PC-3 (cell line): ENCODE data around the gene ZBTB7A. TPM values are rescaled to one million over a fixed set of nuclear protein-coding genes. Genes with fewer than 3 reads are reported as not detected.

ENCODE experiments used
- ATAC-seq: fragments of 200-7000 bp; cut with Tn5 transposase; 2 replicates; pipeline ENCODE4 v1.9.1; 2020; ENCODE audit warnings: mild to moderate bottlenecking, moderate library complexity
- BruUV-seq: library from RNA; stranded (reverse); fragments of 400-500 nt; replicated peaks from 2 replicates; lab custom pipeline; 2021; lab: Mats Ljungman, UMichigan
- CTCF ChIA-PET: fragments of 300-600 bp; sonication (Branson Sonifier 250); formaldehyde crosslinking; loops from one replicate; lab custom pipeline; 2022; ENCODE audit warnings: antibody characterized with exemption; lab: Charles Lee
- POLR2A ChIA-PET: fragments of 300-600 bp; sonication (Branson Sonifier 250); formaldehyde crosslinking; loops from one replicate; lab custom pipeline; 2022; ENCODE audit warnings: antibody characterized with exemption; ENCODE audit not compliant: unreplicated experiment; lab: Charles Lee
- DNase-seq: peaks from one replicate; pipeline ENCODE4 v3.0.0-alpha.2; 2015
- H2AFZ ChIP-seq: fragments of 300-600 bp; sonication (generic); 2 replicates; pipeline ENCODE4 v1.6.0; 2016; ENCODE audit warnings: antibody characterized with exemption, low read length
- H3F3A ChIP-seq: fragments of 300-600 bp; sonication (generic); one replicate; pipeline ENCODE4 v1.6.0; 2017; ENCODE audit warnings: antibody characterized with exemption, low read length, control low read depth, mild to moderate bottlenecking; ENCODE audit not compliant: unreplicated experiment
- H3K27ac ChIP-seq: fragments of 300-600 bp; sonication (generic); 2 replicates; pipeline ENCODE4 v1.5.1; 2016; ENCODE audit warnings: mild to moderate bottlenecking, low read length
- H3K27me3 ChIP-seq: fragments of 300-600 bp; sonication (generic); 2 replicates; pipeline ENCODE4 v1.6.1; 2016; ENCODE audit warnings: low read length, mixed read lengths
- H3K36me3 ChIP-seq: fragments of 300-600 bp; sonication (generic); 2 replicates; pipeline ENCODE4 v1.6.1; 2016; ENCODE audit warnings: low read depth, mixed run types, low read length, mixed read lengths
- H3K4me1 ChIP-seq: fragments of 300-600 bp; sonication (generic); 2 replicates; pipeline ENCODE4 v1.5.1; 2016; ENCODE audit warnings: low read length; ENCODE audit not compliant: insufficient read depth
- H3K4me2 ChIP-seq: fragments of 300-600 bp; sonication (generic); 2 replicates; pipeline ENCODE4 v1.6.0; 2016; ENCODE audit warnings: low read length
- H3K4me3 ChIP-seq: fragments of 300-600 bp; sonication (generic); 2 replicates; pipeline ENCODE4 v1.5.1; 2016; ENCODE audit warnings: mild to moderate bottlenecking, low read length, mixed read lengths
- H3K79me2 ChIP-seq: fragments of 300-600 bp; sonication (generic); 2 replicates; pipeline ENCODE4 v1.6.1; 2017; ENCODE audit warnings: low read length, mixed read lengths
- H3K9ac ChIP-seq: fragments of 300-600 bp; sonication (generic); 2 replicates; pipeline ENCODE4 v1.6.0; 2016; ENCODE audit warnings: mild to moderate bottlenecking, low read length
- H3K9me2 ChIP-seq: fragments of 300-600 bp; sonication (generic); replicated peaks from 2 replicates; pipeline ENCODE4 v1.6.1; 2016; ENCODE audit warnings: mixed run types, low read length, mixed read lengths
- H3K9me3 ChIP-seq: fragments of 300-600 bp; sonication (generic); 2 replicates; pipeline ENCODE4 v1.6.1; 2016; ENCODE audit warnings: low read length, mixed read lengths
- H4K20me1 ChIP-seq: fragments of 300-600 bp; sonication (generic); 2 replicates; pipeline ENCODE4 v1.6.1; 2016; ENCODE audit warnings: low read length, mixed read lengths
- CTCF ChIP-seq: fragments of 300-600 bp; sonication (generic); conservative IDR thresholded peaks from 2 replicates; pipeline ENCODE4 v1.5.1; 2017; ENCODE audit warnings: antibody characterized with exemption, low read depth, mild to moderate bottlenecking, low read length
- EZH2 ChIP-seq: fragments of 300-600 bp; sonication (generic); IDR thresholded peaks from one replicate; pipeline ENCODE4 v1.6.1; 2017; ENCODE audit warnings: antibody characterized with exemption, mild to moderate bottlenecking, low read length; ENCODE audit not compliant: unreplicated experiment
- EZH2phosphoT487 ChIP-seq: fragments of 300-600 bp; sonication (generic); IDR thresholded peaks from 2 replicates; pipeline ENCODE4 v1.6.1; 2018; ENCODE audit warnings: mild to moderate bottlenecking, antibody characterized with exemption, low read length, borderline replicate concordance
- intact Hi-C: fragments of 100-400 bp; cut with micrococcal nuclease; formaldehyde crosslinking; loops from 2 replicates; pipeline ENCODE4 v1.9.0; 2023
- total RNA-seq: library from RNA; depleted of rRNA; stranded (reverse); fragments of >200 nt; gene quantifications from 2 replicates; pipeline ENCODE4 v1.2.3, GENCODE V29; 2014

Gene ZBTB7A
- total RNA-seq, 1 experiment from 2014 or later, result 16.7 TPM

GRCh38 chr19:4023600-4024398, 42.9 kb downstream of the ZBTB7A start:
- Histone ChIP-seq H3K9me3 (no peaks in the 10 kb centered on the region), H3K79me2 (peaks cover 12% of the 10 kb centered on the region; the same call in 1 of the 2 replicates), H3K4me3 (no peak overlapping the region), H3K4me2 (no peak overlapping the region), H3K9me2 (no peaks in the 10 kb centered on the region), H2AFZ (no peak overlapping the region), H3K9ac (no peak overlapping the region), H3K27me3 (no peaks in the 10 kb centered on the region), H3K4me1 (no peaks in the 10 kb centered on the region), H3F3A (no peaks in the 10 kb centered on the region), H4K20me1 (no peaks in the 10 kb centered on the region), H3K36me3 (no peaks in the 10 kb centered on the region), H3K27ac (no peak overlapping the region)
- no TSS peak for BruUV-seq
- DNase-seq, result no peak
- CTCF ChIA-PET, result no interaction called here
- intact Hi-C loops, result no loop called here
- POLR2A ChIA-PET, result no interaction called here
- no peak for ATAC-seq
- no peak for TF ChIP-seq CTCF
- TF ChIP-seq EZH2, result no peak
- TF ChIP-seq EZH2phosphoT487, result no peak

GRCh38 chr19:4019578-4019977, 47.1 kb downstream of the ZBTB7A start:
- POLR2A ChIA-PET, result no interaction called here
- H3K27ac ChIP-seq, result no peak overlapping the region
- H3K4me2 ChIP-seq, result no peak overlapping the region
- no peaks in the 10 kb centered on the region for H3K9me2 ChIP-seq
- no peaks in the 10 kb centered on the region for H3K27me3 ChIP-seq
- BruUV-seq, result no TSS peak
- CTCF ChIA-PET, result no interaction called here
- intact Hi-C loops, result no loop called here
- TF ChIP-seq EZH2 (no peak), EZH2phosphoT487 (no peak), CTCF (no peak)
- no peak overlapping the region for H2AFZ ChIP-seq
- H3K79me2 ChIP-seq, result peaks cover 22% of the 10 kb centered on the region
- no peak overlapping the region for H3K9ac ChIP-seq
- no peaks in the 10 kb centered on the region for H3K36me3 ChIP-seq
- H4K20me1 ChIP-seq, result no peaks in the 10 kb centered on the region
- no peaks in the 10 kb centered on the region for H3K9me3 ChIP-seq
- no peak for DNase-seq
- H3K4me1 ChIP-seq, result no peaks in the 10 kb centered on the region
- H3K4me3 ChIP-seq, result no peak overlapping the region
- no peaks in the 10 kb centered on the region for H3F3A ChIP-seq
- no peak for ATAC-seq

- no peak overlapping the region for H3K4me2 ChIP-seq
- H3K36me3 ChIP-seq, result no peaks in the 10 kb centered on the region
- H2AFZ ChIP-seq, result no peak overlapping the region
- peaks cover 22% of the 10 kb centered on the region for H3K79me2 ChIP-seq
- H3K27me3 ChIP-seq, result no peaks in the 10 kb centered on the region
- H3K4me3 ChIP-seq, result no peak overlapping the region
- H3K9ac ChIP-seq, result no peak overlapping the region
- no peak for DNase-seq
- H3K9me2 ChIP-seq, result no peaks in the 10 kb centered on the region
- H3K27ac ChIP-seq, result no peak overlapping the region
- no peaks in the 10 kb centered on the region for H3K4me1 ChIP-seq
- intact Hi-C loops, result no loop called here
- no peaks in the 10 kb centered on the region for H3K9me3 ChIP-seq
- no TSS peak for BruUV-seq
- CTCF ChIA-PET, result no interaction called here
- TF ChIP-seq EZH2phosphoT487 (no peak), CTCF (no peak), EZH2 (no peak)
- ATAC-seq, result no peak
- POLR2A ChIA-PET, result no interaction called here
- H3F3A ChIP-seq, result no peaks in the 10 kb centered on the region
- no peaks in the 10 kb centered on the region for H4K20me1 ChIP-seq
These were observed 47.8 kb downstream of the ZBTB7A start for GRCh38 chr19:4018775-4019504.
